ENCODE measurements around the gene MAOA.
"Not testable (repeated sequence)": the region's sequence is repeated elsewhere in the genome, so short reads cannot be mapped to it uniquely, and the experiment has no call there.

Gene MAOA

DNA sequence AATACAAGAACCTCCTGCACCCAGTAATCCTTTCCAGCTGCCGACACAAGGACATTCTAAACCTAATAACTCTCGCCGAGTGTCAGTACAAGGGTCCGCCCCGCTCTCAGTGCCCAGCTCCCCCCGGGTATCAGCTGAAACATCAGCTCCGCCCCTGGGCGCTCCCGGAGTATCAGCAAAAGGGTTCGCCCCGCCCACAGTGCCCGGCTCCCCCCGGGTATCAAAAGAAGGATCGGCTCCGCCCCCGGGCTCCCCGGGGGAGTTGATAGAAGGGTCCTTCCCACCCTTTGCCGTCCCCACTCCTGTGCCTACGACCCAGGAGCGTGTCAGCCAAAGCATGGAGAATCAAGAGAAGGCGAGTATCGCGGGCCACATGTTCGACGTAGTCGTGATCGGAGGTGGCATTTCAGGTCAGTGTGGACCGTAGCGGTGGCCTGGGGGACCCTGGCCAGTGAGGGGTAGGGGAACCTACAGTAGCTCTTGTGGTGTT lies at the start of gene MAOA:
TSS of gene MAOA (plus strand) at position 295 of the 490 bp plus-strand sequence. CDS start at position 338, 43 bp downstream.
- DNase-seq (ENCODE audit: low read depth) = no peak

DNA sequence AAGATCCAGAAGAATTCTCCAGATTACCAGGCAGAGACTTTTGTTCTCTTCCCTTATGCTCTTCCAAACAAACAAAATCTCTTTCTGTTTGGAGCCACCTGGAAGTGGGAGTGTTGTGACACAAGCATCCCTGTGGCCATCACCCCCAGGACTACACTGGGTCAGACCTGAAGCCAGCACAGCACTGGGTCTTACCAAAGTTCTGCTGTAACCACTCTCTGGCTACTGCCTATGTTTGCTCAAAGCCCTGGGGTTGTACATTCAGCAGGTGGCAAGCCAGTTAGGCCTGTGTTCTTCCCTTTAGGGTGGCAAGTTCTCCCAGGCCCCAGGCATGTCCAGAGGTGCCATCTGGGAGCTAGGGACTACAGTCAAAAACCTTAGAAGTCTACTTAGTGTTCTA lies 43.7 kb upstream of the MAOA start:
- DNase-seq (ENCODE audit: low read depth) = no peak

DNA sequence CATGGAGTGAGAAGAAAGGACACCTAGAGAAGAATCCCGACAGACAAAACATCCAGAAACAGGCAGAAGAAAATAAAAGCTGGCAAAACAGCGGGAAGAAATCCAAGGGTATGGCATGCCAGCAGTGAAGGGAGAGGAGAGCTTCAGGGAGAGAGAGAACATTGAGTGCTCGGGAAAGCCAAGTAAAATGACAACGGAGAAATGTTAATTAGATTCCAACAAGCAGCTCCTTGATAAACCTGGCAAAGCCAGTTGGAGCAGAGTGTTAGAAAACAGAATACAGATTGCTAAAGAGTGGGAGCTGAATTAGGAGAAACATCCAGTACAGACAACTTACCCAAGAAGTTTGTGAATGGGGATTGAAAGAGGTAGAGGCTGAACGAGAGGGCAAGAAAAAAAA lies 40.4 kb upstream of the MAOA start:
- DNase-seq (ENCODE audit: low read depth) = no peak

DNA sequence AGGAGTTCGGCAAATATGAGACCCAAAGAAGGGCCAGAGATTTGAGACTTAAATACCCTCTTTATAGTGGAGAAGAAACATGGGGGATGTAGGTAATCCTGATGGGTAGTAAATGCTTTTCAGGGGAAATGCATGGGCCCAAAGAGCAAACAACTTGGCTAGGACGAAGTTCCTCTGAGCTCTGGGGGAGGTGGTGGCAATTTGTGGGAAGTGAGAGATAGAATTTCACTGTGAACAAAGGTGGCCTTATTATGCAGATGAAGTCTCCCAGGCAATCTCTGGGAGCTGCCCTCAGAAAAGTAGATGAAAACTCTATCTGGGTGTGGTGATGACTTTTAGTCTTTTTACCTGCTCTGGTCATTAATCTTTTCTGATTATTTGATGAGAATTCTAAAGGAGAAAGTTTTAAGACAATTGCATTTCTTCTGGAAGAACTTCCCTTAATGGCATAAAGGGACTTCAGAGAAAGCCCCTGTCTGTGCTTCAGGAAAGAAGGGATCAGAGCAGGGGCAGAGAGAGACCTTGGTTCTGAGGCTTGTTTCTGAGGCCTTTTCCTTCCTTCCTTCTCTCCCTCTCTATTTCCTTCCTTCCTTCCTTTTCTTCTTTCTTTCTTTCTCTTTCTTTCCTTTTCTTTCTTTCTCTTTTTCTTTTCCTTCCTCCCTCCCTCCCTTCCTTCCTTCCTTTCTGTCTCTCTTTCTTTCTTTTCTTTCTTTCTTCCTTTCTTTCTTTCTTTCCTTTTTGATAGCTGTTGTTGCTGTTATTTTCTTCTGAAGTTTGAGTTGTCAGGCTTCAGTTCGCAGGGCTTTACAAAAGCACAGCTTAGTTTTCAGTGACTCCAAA lies 37.5 kb upstream of the MAOA start:
- DNase-seq (ENCODE audit: low read depth) = no peak

DNA sequence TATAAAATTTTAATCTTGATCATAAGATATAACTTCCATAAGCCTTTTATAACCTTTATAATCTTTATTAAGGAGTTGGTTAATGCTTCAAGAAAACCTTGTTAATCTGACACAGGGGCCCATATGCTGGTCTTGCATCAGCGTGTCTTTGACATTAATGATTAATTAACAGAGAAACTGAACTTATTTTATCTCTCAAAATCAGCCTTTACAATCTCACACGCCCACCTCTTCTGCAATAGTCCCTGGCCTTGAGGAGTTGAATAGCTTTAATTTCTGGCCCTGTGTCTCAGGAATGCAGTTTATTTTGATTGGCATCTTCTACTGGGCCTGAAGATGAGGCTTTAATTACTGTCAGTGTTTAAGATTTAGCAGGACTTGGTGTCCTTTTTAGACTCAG lies 36.2 kb upstream of the MAOA start:
- not testable (repeated sequence) for DNase-seq (ENCODE audit: low read depth)

DNA sequence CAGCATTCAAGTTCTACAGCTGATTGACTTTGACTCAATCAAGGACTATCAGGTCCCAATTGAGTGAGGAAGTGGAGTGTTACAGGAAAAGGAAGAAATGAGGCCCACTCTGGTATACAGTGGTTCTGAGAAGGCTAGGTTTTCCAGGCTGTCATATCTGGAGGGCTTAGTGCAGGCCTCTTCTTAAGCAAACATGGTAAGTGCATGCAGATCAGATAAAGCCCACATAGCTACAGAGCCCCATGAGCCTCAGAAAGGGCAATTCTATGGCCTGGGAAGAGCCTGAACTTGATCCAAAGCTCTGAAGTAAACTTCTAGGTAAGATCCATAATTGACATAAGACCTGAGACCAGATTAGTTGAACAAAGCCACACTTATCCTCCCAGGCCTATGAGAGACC lies 29.0 kb upstream of the MAOA start:
- no peak for DNase-seq (ENCODE audit: low read depth)

DNA sequence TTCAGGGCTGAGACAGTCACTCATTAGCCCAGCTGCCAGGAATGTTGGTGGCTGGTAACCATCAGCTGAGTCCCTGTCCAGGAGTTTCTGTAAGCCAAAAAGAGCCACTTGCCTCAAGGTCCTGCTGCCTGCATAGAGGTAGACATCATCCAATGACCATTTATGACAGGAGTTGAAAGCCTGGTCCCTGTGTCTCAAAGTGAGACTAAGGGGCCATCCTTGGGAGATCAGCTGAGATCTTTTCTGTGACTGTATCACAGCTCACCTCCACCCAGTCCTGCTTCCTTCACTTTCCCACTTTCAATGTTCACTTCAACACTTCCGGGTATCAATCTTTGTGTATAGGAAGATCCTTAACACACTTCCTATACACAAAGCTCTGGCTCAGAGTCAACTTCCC lies 28.4 kb upstream of the MAOA start:
- DNase-seq (ENCODE audit: low read depth) = no peak

DNA sequence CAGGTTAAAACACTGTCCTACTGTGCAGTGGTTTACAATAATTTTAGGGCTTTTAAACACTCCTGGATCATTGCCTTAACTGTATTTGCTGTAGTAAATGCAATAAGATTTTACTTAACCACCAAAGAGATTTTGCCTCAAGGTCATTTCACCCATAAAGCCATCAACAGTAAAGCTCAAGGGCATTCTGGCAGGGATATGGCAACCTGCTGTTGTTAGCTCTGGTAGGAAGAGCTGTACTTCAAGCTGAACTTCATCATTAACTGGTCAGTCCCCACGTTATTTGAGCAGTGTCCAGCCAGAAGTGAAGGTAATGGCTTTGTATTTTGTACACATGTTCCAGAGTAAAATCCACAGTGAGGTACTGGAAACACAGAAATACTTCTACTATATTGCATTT lies 26.9 kb upstream of the MAOA start:
- no peak for DNase-seq (ENCODE audit: low read depth)

DNA sequence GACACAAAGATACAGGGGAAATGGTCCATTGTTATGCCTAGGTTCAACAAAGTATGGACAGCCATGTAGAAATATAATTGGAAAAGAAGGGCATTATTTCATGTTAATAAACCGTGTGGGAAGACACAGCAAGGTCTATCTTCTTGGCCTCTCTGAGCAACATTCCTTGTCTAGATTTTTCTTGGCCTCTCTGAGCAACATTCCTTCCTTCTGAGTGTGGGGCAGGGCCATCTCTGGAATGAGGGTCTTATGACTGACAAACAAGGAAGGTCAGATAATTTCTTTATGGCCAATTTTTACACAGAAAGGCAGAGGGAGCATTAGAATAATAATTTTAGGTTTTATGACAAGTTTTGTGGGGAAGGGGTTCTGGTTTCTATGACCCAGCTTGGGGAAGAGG lies 24.3 kb upstream of the MAOA start:
- DNase-seq (ENCODE audit: low read depth) = no peak

DNA sequence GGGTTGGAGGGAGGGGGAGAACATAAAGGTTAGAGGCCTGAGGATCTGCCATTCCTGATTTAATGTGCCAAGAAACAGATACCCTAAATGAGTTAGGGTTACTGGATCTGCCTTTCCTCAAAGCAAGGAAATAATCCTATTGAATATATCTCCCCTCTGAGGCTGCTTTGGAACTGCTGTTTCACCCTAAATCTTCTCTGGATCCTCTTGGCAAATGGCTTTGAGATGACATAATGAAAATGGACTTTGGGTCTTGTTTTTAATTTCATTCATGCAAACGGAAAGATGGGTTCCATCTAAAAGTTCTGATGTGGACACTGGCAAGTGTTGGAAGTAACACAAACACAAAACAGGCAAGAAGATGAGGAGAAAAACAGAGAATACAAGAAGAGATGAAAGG lies 23.0 kb upstream of the MAOA start:
- no peak for DNase-seq (ENCODE audit: low read depth)

DNA sequence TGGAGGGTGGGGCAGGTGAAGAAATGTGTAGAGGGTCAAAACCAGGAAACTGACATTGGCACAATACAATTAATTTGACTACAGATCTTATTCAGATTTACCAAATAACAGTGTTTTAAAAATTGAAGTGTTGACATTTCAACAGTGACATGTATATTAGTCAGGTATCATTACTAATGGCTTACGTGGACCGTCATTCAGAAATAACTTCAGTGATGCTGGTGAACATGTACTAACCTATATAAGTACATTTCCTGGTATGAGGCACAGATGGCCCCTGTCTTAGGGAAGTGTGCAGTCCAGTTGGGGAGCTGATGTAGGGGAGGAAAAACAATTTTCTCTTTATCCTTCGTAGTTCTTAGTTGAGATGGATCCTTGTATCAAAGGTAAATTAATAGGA lies 22.3 kb upstream of the MAOA start:
- DNase-seq (ENCODE audit: low read depth) = no peak

DNA sequence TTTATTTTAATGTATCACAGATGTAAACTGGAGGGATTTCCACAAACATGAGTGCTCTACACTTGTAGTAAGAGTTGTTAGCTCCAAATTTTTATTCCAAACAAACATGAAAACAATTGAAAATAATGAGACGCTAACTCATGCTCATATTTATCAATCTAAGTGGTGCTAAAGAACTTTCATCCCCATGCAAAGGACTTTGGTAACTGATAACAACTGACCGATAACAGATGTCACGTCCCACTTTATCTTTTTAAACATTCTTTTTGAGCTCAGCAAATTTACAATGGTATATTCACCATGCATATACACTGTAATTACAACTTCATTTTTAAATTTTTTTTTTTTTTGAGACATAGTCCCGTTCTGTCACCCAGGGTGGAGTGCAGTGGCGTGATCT lies 15.6 kb upstream of the MAOA start:
- DNase-seq (ENCODE audit: low read depth) = no peak

DNA sequence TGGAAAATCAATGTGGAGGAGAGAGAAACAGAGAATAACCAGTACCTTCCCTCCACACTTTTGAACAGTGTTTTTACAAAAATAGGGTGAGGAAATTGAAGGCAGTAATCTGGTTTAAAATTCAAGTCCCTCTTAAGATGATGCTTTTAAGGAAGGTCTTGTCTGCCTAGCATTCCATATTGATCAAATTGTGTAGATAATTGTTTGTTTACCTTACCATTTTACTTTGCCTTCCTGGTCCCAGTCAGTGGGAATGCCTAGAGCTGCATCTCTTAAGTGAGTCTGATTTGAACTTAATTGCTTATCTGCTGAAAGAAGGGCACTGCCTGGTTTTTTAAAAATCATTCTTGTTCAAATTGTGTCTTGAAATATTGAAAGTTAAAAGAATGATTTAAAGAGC lies 14.4 kb upstream of the MAOA start:
- no peak for DNase-seq (ENCODE audit: low read depth)

DNA sequence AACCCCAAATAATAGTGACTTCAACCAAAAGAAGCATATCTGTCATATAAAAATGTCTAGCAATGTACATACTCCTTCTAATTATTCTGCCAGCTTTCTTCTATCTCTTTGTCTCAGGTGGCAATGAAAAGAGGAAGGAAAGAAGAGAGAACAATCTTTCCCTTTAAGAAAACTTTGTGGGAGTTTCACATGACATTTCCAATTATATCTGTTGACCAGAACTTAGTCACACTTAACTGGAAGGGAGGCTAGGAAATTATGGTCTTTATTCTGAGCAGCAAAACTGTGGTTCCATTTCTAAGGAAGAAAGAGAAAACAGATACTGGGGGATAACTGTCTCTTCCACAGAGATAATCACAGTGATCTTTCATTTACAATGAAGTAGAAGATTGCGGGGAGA lies 12.9 kb upstream of the MAOA start:
- DNase-seq (ENCODE audit: low read depth) = no peak

DNA sequence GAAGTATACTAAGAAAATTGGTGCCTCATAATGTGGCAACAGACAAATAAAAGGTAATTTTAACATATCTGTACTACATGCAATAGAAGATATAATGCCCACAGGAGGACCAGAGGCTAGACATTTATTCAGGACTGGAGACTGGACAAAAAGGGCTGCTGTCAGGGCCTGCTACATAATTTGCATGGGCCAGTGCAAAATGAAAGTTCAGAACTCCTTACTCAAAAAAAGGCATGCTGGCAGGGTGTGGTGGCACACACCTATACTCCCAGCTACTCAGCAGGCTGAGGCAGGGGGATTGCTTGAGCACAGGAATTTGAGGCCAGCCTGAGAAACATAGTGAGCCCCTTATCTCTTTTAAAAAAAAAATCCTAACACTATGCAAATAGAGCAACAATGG lies 12.4 kb upstream of the MAOA start:
- no peak for DNase-seq (ENCODE audit: low read depth)

DNA sequence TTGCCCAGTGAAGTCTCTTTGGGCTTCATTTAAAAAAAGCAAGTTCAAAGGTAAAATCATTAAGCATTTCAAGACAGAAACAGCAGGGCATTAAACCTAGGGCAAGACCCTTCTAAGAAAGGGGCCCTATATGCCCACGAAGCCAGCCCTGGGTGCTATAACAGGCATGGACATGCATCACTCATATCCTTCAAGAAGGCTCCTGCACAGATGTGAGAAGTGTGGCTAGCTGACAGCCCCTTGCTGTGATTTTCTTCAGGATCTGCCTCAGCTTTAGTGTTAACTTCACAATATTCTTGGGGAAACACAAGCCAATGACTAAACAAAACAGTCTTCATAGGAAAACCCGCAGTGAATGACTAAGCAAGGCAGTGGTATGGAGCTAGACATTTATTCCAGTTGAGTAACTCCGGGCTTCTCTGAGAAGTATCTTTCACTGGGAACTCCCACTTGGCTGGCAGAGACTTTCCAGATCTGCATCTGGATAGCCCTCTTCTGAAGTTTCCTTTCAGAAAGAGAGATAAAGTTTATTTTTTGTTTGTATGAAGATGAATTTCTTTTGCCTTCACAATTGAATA lies 11.9 kb upstream of the MAOA start:
- DNase-seq (ENCODE audit: low read depth) = no peak

DNA sequence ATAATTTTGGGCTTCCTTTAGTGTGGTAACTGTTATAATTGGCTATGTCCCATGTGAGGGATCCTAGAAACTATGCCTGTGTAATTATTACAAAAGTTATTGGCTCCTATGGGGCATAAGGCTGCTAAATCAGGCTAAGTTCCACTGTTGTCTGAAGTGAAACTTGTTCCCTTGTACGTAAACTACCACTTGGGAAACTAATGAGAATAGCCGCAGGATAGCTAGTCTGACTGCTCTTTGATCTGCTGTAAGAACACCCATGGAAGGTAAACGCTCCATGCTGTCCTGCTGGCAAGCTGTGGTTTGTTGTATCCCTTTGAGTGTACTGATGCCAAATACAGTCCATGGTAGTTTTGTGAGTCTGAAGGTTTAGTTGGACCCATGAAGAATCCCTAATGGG lies 9.3 kb upstream of the MAOA start:
- DNase-seq (ENCODE audit: low read depth) = no peak

DNA sequence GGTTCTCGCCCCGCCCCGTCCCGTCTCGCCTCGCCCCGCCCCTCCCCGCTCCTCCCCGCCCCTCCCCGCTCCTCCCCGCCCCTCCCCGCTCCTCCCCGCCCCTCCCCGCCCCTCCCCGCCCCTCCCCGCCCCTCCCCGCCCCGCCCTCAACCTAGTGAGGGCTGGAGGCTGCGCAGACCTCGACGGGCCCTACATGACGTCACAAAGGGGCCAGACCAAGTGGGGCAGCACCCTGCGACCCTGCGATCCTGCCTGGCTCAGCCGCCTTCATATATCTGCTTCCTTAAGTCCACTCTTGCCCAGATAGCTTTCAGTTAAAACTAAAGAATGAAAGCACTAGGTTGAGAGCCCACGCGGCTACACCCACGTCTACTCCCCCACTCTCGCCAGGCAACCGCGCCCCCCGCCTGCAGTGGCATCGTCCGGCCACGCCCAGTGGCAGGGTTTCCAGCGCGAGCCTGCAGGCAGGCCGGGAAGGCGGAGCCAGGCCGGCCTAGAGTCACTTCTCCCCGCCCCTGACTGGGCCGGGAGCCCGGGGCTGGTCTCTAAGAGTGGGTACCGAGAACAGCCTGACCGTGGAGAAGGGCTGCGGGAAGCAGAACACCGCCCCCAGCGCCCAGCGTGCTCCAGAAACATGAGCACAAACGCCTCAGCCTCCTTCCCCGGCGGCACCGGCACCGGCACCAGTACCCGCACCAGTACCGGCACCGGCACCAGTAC lies 1.5 kb upstream of the MAOA start:
- peak; percentile 71 for DNase-seq (ENCODE audit: low read depth)

DNA sequence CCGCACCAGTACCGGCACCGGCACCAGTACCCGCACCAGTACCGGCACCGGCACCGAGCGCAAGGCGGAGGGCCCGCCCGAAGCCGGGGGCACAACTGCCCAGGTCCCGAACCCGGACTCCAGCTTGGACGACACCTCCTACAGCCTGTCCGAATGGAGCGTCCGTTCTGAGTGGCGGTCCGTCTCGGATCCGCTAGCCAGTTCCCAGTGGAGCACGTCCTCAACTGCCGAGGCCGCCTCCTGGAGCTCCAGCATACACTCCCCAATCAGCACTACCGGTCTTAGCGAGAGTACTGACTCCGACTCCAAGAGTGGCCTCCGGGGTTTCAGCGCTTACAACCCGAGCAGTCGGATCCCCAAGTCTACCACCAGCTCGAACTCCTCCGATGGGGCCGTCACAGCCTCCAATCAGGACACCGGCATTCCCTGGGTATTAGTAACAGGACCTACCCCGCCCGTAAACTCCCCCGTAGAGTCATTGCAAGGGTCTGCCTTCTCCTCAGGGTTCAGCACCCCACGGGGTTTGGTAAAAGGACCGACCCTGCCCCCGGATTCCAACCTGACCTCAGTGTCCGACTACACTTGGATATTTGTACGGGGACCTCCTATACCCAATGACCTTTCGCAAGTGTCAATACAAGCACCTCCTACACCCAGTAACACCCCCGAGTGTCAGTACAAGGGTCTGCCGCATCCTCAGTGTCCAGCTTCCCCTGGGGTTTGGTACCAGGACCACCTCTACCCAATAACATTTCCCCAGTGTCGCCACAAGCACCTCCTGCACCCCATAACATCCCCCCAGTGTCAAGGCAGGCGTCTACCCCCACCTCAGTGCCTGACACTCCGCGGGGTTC lies 721 bp upstream of the MAOA start:
- no peak for DNase-seq (ENCODE audit: low read depth)

DNA sequence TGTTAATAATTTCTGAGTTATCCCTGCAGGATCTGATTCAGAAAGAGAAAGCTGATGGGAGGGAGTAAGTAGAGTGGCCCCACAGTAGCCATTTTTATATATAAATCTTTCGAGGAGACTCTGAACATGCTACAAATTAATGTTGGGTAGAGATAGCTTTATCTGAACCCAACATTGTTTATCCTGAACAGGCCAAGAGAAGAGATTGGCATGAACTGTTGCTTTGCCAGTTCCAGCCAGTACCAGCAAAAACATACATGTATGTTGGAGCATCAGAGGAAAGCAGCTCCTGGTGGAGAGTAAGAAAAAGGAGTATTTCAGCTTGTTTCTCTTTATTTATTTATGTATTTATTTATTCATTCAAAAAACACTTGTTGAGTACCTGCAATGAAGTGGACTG lies 1.6 kb downstream of the MAOA start:
- DNase-seq (ENCODE audit: low read depth) = no peak

DNA sequence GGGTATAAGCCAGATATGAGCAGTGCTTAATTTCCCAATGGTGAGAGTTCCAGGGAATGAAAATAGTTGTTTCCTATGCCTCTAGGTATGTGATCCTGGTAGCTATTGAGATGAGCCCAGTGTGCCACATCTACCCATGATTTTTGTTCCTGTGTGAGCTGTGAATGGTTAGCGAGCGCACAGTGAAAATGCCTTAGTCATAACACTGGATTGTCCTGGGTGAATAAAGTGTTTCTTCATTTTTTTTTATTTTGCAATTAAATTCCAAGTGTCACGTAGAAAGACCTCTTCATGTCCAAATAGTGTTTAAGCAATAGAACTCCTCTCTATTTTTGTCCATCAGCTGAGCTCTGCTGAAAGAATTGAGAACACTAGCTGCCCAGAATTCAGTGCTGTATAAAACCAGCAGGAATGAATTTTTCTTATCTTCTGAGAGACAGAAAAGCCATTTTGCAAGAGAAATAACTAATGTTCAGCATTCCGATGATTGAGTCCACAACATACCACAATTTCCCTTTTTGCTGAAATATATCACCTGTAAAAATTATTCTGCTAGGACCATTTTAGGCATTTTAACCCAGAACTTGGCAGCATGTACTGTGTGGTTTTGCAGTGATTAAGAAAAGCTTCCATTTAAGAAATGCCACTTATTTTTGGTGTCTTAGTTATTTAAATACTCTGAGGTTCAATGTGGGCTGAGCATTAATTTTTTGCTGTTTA lies 5.6 kb downstream of the MAOA start:
- DNase-seq (ENCODE audit: low read depth) = no peak

DNA sequence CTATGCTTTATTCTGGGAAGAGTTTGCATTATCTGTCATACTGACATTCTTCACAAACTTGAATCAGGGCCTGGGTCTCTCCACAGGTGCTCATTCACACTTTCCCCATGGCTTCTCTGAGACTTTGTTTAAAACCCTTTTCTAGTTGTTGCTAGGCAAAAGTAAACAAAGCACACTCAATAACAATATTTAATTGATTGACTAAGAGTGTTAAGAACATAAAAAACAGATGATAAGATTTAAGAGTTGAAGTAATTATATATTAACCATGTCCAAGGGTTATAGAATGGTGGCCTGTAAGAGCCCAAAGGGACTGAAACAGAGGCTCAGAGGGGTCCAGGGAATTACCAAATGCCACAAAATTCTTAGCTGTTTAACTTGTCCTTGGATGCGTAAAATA lies 7.1 kb downstream of the MAOA start:
- no peak for DNase-seq (ENCODE audit: low read depth)
